H1 (cell line): ENCODE measurements around the gene TMED5. TPM values are rescaled to one million over a fixed set of nuclear protein-coding genes. Genes with fewer than 3 reads are reported as not detected.

ENCODE experiments used
- CTCF ChIA-PET: fragments of 300-600 bp; sonication (Branson Sonifier 250); formaldehyde crosslinking; loops from one replicate; lab custom pipeline; 2021; ENCODE audit not compliant: partially characterized antibody; lab: Charles Lee
- POLR2A ChIA-PET: fragments of 300-600 bp; sonication (Branson Sonifier 250); formaldehyde crosslinking; loops from one replicate; lab custom pipeline; 2021; ENCODE audit warnings: inconsistent platforms; ENCODE audit not compliant: partially characterized antibody; lab: Charles Lee
- DNase-seq, 2 experiments: peaks; one replicate each; pipeline versions ENCODE4 v3.0.0 to v3.0.0-alpha.2; 2010 to 2022; ENCODE audit warnings: low spot score in 2 of 2, low read depth in 1 of 2, mixed read lengths in 1 of 2
- FAIRE-seq: peaks from 2 replicates; lab custom pipeline; 2011; peaks lifted over from hg19 to GRCh38; lab: Jason Lieb, UNC
- H2AFZ ChIP-seq: 2 replicates; pipeline ENCODE4 v1.8.1; 2012; ENCODE audit warnings: low read length, inconsistent platforms
- H2AK5ac ChIP-seq: 2 replicates; pipeline ENCODE4 v1.6.1; 2013; ENCODE audit warnings: low read depth, low read length
- H2BK120ac ChIP-seq: replicated peaks from 2 replicates; pipeline ENCODE3; 2013; ENCODE audit warnings: low read depth, low read length, inconsistent platforms
- H2BK12ac ChIP-seq: 2 replicates; pipeline ENCODE4 v1.6.1; 2013; ENCODE audit warnings: low read depth, low read length
- H2BK15ac ChIP-seq: 2 replicates; pipeline ENCODE4 v1.6.1; 2013; ENCODE audit warnings: low read length
- H2BK20ac ChIP-seq: 2 replicates; pipeline ENCODE4 v1.6.1; 2013; ENCODE audit warnings: low read length
- H2BK5ac ChIP-seq: 2 replicates; pipeline ENCODE4 v1.6.1; 2013; ENCODE audit warnings: low read depth, low read length
- H3K14ac ChIP-seq: 2 replicates; pipeline ENCODE4 v1.6.1; 2013; ENCODE audit warnings: inconsistent platforms; ENCODE audit not compliant: insufficient read length
- H3K18ac ChIP-seq: 2 replicates; pipeline ENCODE4 v1.6.1; 2013; ENCODE audit warnings: low read length; ENCODE audit errors: extremely low read depth
- H3K23ac ChIP-seq: 2 replicates; pipeline ENCODE4 v1.6.1; 2013; ENCODE audit warnings: inconsistent platforms; ENCODE audit not compliant: insufficient read length
- H3K23me2 ChIP-seq: 2 replicates; pipeline ENCODE4 v1.6.1; 2013; ENCODE audit warnings: low read depth, low read length
- H3K27ac ChIP-seq: 2 replicates; pipeline ENCODE4 v1.6.1; 2011; ENCODE audit warnings: low read depth, low read length, inconsistent platforms
- H3K27me3 ChIP-seq, 4 experiments: replicated peaks in 1 of 4; 1 replicate in 1 of 4; 2 replicates in 3 of 4; pipeline versions ENCODE4 v1.6.1 to v1.8.1; 2011 to 2013; ENCODE audit warnings: low read length in 3 of 4, mild to moderate bottlenecking in 3 of 4, inconsistent platforms in 2 of 4, mixed read lengths in 2 of 4, moderate library complexity in 1 of 4; ENCODE audit not compliant: control insufficient read depth in 3 of 4, insufficient read depth in 3 of 4; ENCODE audit errors: extremely low read depth in 1 of 4
- H3K36me3 ChIP-seq, 4 experiments: 2 replicates each; pipeline versions ENCODE4 v1.6.1 to v1.8.1; 2011 to 2013; ENCODE audit warnings: mild to moderate bottlenecking in 4 of 4, low read length in 3 of 4, moderate library complexity in 2 of 4, control low read depth in 1 of 4, inconsistent platforms in 1 of 4; ENCODE audit not compliant: insufficient read depth in 4 of 4, control insufficient read depth in 2 of 4
- H3K4ac ChIP-seq: replicated peaks from 2 replicates; pipeline ENCODE3; 2013; ENCODE audit warnings: low read length, low read depth, mixed read lengths, inconsistent platforms; ENCODE audit not compliant: insufficient read length
- H3K4me1 ChIP-seq, 4 experiments: replicated peaks in 1 of 4; 1 replicate in 1 of 4; 2 replicates in 3 of 4; pipeline versions ENCODE4 v1.6.1 to v1.8.1; 2011 to 2013; ENCODE audit warnings: low read length in 3 of 4, inconsistent platforms in 2 of 4, mixed read lengths in 1 of 4; ENCODE audit not compliant: insufficient read depth in 4 of 4, control insufficient read depth in 3 of 4
- H3K4me2 ChIP-seq, 2 experiments: 2 replicates each; pipeline versions ENCODE4 v1.6.1 to v1.8.1; 2011 to 2013; ENCODE audit warnings: low read depth in 2 of 2, low read length in 2 of 2, control low read depth in 1 of 2, inconsistent platforms in 1 of 2, mild to moderate bottlenecking in 1 of 2; ENCODE audit not compliant: insufficient read depth in 1 of 2
- H3K4me3 ChIP-seq, 4 experiments: fragments of 200-600, 300-600 bp in 1 of 4; sonication (generic), shearing (Covaris generic), sonication (Bioruptor Twin) in 1 of 4; 2 replicates each; pipeline versions ENCODE4 v1.5.1 to v1.8.1; 2011 to 2016; ENCODE audit warnings: low read length in 4 of 4, low read depth in 3 of 4, control low read depth in 2 of 4, inconsistent platforms in 2 of 4, mild to moderate bottlenecking in 2 of 4, mixed read lengths in 1 of 4, moderate library complexity in 1 of 4; ENCODE audit not compliant: insufficient read depth in 2 of 4; ENCODE audit errors: extremely low read depth in 1 of 4
- H3K56ac ChIP-seq: replicated peaks from 2 replicates; pipeline ENCODE3; 2013; ENCODE audit warnings: low read depth, mild to moderate bottlenecking, mixed read lengths, low read length, inconsistent platforms; ENCODE audit not compliant: insufficient read length
- H3K79me1 ChIP-seq: 2 replicates; pipeline ENCODE4 v1.6.1; 2013; ENCODE audit warnings: low read depth, low read length, control low read depth
- H3K79me2 ChIP-seq, 2 experiments: 2 replicates each; pipeline versions ENCODE4 v1.6.1 to v1.8.1; 2012 to 2013; ENCODE audit warnings: low read length in 2 of 2, mild to moderate bottlenecking in 2 of 2, inconsistent platforms in 1 of 2; ENCODE audit not compliant: insufficient read depth in 2 of 2, control insufficient read depth in 1 of 2
- H3K9ac ChIP-seq, 4 experiments: replicated peaks in 1 of 4; 1 replicate in 1 of 4; 2 replicates in 3 of 4; pipeline versions ENCODE4 v1.6.1 to v1.8.1; 2011 to 2013; ENCODE audit warnings: low read depth in 3 of 4, low read length in 3 of 4, control low read depth in 2 of 4, mild to moderate bottlenecking in 2 of 4, moderate library complexity in 2 of 4, inconsistent platforms in 1 of 4; ENCODE audit errors: extremely low read depth in 1 of 4
- H3K9me3 ChIP-seq, 2 experiments: 2 replicates each; pipeline versions ENCODE4 v1.6.1 to v1.8.1; 2012 to 2013; ENCODE audit warnings: mild to moderate bottlenecking in 2 of 2, moderate library complexity in 2 of 2, control low read depth in 1 of 2, inconsistent platforms in 1 of 2, low read depth in 1 of 2, low read length in 1 of 2, mixed read lengths in 1 of 2; ENCODE audit not compliant: insufficient read depth in 2 of 2
- H4K20me1 ChIP-seq, 2 experiments: replicated peaks in 1 of 2; 2 replicates each; pipeline versions ENCODE3 to v1.8.1; 2011 to 2013; ENCODE audit warnings: inconsistent platforms in 2 of 2, low read length in 2 of 2, mild to moderate bottlenecking in 1 of 2; ENCODE audit not compliant: insufficient read depth in 2 of 2, control insufficient read depth in 1 of 2
- H4K5ac ChIP-seq: 2 replicates; pipeline ENCODE4 v1.6.1; 2013; ENCODE audit warnings: low read length, low read depth, mixed read lengths, inconsistent platforms; ENCODE audit not compliant: insufficient read length
- H4K8ac ChIP-seq: 2 replicates; pipeline ENCODE4 v1.8.0; 2013; ENCODE audit warnings: mild to moderate bottlenecking, moderate library complexity, low read length, inconsistent platforms; ENCODE audit not compliant: insufficient read depth; ENCODE audit errors: extremely low read depth
- H4K91ac ChIP-seq: replicated peaks from 2 replicates; pipeline ENCODE3; 2013; ENCODE audit warnings: low read length, mixed read lengths, inconsistent platforms; ENCODE audit not compliant: insufficient read length
- HDAC2 ChIP-seq, 2 experiments: fragments of 300-600 bp in 1 of 2; sonication (generic) in 1 of 2; IDR thresholded peaks; 2 replicates each; pipeline ENCODE4 v1.6.1; 2011 to 2012; ENCODE audit warnings: low read depth in 2 of 2, low read length in 2 of 2, mild to moderate bottlenecking in 2 of 2, moderate library complexity in 2 of 2, borderline replicate concordance in 1 of 2, inconsistent platforms in 1 of 2
- MAFK ChIP-seq: IDR thresholded peaks from 2 replicates; pipeline ENCODE4 v1.6.1; 2012; ENCODE audit warnings: low read depth, mild to moderate bottlenecking, improper control_type of control experiment, low read length
- WGBS, 2 experiments: shearing (Covaris generic) in 1 of 2; methylation state at CpG; one replicate each; pipeline versions ENCODE4 v1.1.6 to v1.1.7; 2013 to 2015; ENCODE audit warnings: low lambda C conversion rate in 2 of 2, mixed read lengths in 2 of 2, inconsistent platforms in 1 of 2, low coverage in 1 of 2, missing lambda C conversion rate in 1 of 2; ENCODE audit not compliant: insufficient replicate concordance in 2 of 2, insufficient coverage in 1 of 2, insufficient read length in 1 of 2; ENCODE audit errors: extremely low coverage in 1 of 2, missing lambda C conversion rate in 1 of 2; 5-methylcytosine and 5-hydroxymethylcytosine counted together
- polyA plus RNA-seq, 7 experiments: library from polyadenylated mRNA; depleted of rRNA in 3 of 7; stranded (reverse) in 5 of 7; unstranded in 2 of 7; fragments of >200 nt in 5 of 7; fragments of 200-250 nt in 2 of 7; gene quantifications; 1 replicate in 5 of 7; 2 replicates in 1 of 7; 4 replicates in 1 of 7; pipeline versions ENCODE4 v1.2.1 to v1.2.3, GENCODE V29; 2011 to 2013; ENCODE audit warnings: missing spikeins in 2 of 7, mixed read lengths in 2 of 7
- total RNA-seq: library from RNA; stranded (reverse); fragmentation: NEBNext Ultra II Directional; extraction: Animal tissue kit (Norgen Biotek cat#: 25700); gene quantifications from 2 replicates; pipeline ENCODE4 v1.2.1, GENCODE V29; 2021

TMED5 gene
- total and polyA plus RNA-seq, 2 of the 8 experiments (the other 6 are each of a cell fraction or from before 2014, with no cell fraction given): 14.8 to 32.8 TPM

DNA sequence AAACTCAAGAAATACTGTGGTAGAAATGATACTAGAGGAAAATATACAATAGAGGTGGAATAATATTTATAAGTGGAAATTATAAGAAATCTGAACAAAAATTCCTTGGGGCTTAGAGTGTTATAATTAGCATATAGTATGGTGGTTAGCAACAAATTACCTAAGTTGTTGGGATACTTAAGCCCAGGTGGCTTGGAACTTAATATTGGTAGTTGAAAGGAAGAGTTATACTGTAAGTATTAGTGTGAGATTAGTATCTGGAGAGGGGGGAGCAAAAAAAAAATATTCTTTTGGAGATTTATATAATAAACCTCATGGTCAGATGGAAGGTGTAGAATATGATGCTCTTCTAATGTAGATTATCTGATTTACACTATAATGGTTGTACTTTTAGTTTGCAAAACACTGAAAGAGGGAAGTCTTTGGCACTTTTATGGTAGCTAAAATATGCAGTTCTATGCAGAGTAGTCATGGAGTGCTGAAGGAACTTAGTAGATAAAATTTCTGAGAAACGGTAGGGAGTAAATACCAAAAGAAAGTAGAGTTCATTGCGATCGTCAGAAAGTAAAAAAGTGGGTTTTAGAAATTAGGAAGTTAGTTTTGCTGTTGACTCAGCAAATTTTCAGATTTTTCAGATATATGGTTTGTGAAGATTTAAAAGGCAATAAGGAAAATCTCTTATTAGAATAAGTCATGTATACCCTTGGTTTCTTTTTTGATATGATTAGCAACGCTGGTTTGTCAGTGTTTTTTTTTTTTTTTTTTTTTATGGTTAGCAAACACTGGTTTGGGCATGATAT lies 55.5 kb downstream of the TMED5 start:
- H2BK20ac ChIP-seq: no peak overlapping the region
- H2AK5ac ChIP-seq: no peak overlapping the region
- no peaks in the 10 kb centered on the region for H3K9me3 ChIP-seq
- no peak overlapping the region for H2AFZ ChIP-seq
- H4K5ac ChIP-seq: peak overlapping the region; percentile 76
- H3K14ac ChIP-seq: no peak overlapping the region
- H4K20me1 ChIP-seq: no peaks in the 10 kb centered on the region
- no peak for DNase-seq
- H3K36me3 ChIP-seq: peaks cover 2 to 54% (median 10%) of the 10 kb centered on the region in 4 experiments; a peak in 6 of 8 replicates
- no peak overlapping the region for H3K27ac ChIP-seq
- no peaks in the 10 kb centered on the region for H3K79me1 ChIP-seq
- H3K4me3 ChIP-seq: peak overlapping the region in 1 of 4 experiments; percentile 40; a peak in 2 of 8 replicates
- H2BK12ac ChIP-seq: no peak overlapping the region
- H3K4ac ChIP-seq: no peak overlapping the region
- no peak overlapping the region for H3K9ac ChIP-seq
- no peak overlapping the region for H4K8ac ChIP-seq
- H3K4me2 ChIP-seq: peak overlapping the region; percentile 27 to 54; a peak in 3 of 4 replicates
- no peak overlapping the region for H2BK15ac ChIP-seq
- no peak overlapping the region for H2BK5ac ChIP-seq
- no peak overlapping the region for H3K18ac ChIP-seq
- peaks cover 0 to 9% (median 2%) of the 10 kb centered on the region in 4 experiments; a peak in 4 of 7 replicates for H3K4me1 ChIP-seq
- no peak overlapping the region for H2BK120ac ChIP-seq
- H3K79me2 ChIP-seq: peaks cover 0 to 19% of the 10 kb centered on the region in 2 experiments; a peak in 2 of 4 replicates
- no peak overlapping the region for H3K56ac ChIP-seq
- no peak overlapping the region for H4K91ac ChIP-seq
- no peaks in the 10 kb centered on the region for H3K27me3 ChIP-seq
- WGBS, 2 experiments: 9% methylated on average over 4 of the region's 4 CpGs; no CpG with 5 or more reads in 1 of the 2 experiments
- H3K23ac ChIP-seq: no peak overlapping the region
- ChIA-PET POLR2A (interaction anchor here (1.4 to 2.5 kb wide), 2 partner anchors 18 to 46 kb away, joined by 5 to 8 read pairs; partner anchors contain the start of gene MTF2), CTCF (no interaction called here)
- no peaks in the 10 kb centered on the region for H3K23me2 ChIP-seq
- no peak for FAIRE-seq
- TF ChIP-seq MAFK (peak; percentile 64), HDAC2 (IDR thresholded peaks at IDR 0.05; ENCODE audit: borderline replicate concordance in 1 of 2, low read depth in 2 of 2, low read length in 2 of 2) (no peak)
